ENCODE results near the gene RAB37. TPM values are rescaled to one million over a fixed set of nuclear protein-coding genes. Genes with fewer than 3 reads are reported as not detected.

The RAB37 gene
- polyA plus RNA-seq, 1 donor from 2014 or later: not detected

GRCh38 chr17:74699236-74699635 is 37.8 kb upstream of the RAB37 start:
- Histone ChIP-seq H3K27me3 (ENCODE audit: insufficient read depth, low read depth, low read length) (no peaks in the 10 kb centered on the region), H3F3A (ENCODE audit: insufficient read depth, low read length, poor library complexity, severe bottlenecking) (no peaks in the 10 kb centered on the region), H2AFZ (ENCODE audit: low read depth, low read length) (no peak overlapping the region), H4K20me1 (ENCODE audit: insufficient read depth) (no peaks in the 10 kb centered on the region), H3K9me2 (ENCODE audit: insufficient read depth, low read length) (no peaks in the 10 kb centered on the region), H3K9me3 (ENCODE audit: low read length) (no peaks in the 10 kb centered on the region), H3K9ac (ENCODE audit: low read length) (no peak overlapping the region), H3K4me2 (ENCODE audit: low read length) (no peak overlapping the region), H3K79me2 (replicated peaks; ENCODE audit: insufficient read depth, low read length) (no peaks in the 10 kb centered on the region), H3K36me3 (ENCODE audit: insufficient read depth, low read length) (no peaks in the 10 kb centered on the region), H3K4me3 (ENCODE audit: low read length) (no peak overlapping the region), H3K27ac (ENCODE audit: low read length) (no peak overlapping the region)
- TF ChIP-seq EP300 (conservative IDR thresholded peaks at IDR 0.05; ENCODE audit: poor library complexity, severe bottlenecking) (no peak), MXI1 (conservative IDR thresholded peaks at IDR 0.05; ENCODE audit: poor library complexity, severe bottlenecking) (no peak), POLR2AphosphoS5 (IDR thresholded peaks at IDR 0.05) (no peak), SMC3 (conservative IDR thresholded peaks at IDR 0.05; ENCODE audit: poor library complexity) (no peak), TAF1 (IDR thresholded peaks at IDR 0.05; ENCODE audit: low read depth) (no peak), RAD21 (conservative IDR thresholded peaks at IDR 0.05) (no peak), REST (IDR thresholded peaks at IDR 0.05; ENCODE audit: borderline replicate concordance) (no peak), EZH2 (IDR thresholded peaks at IDR 0.05; ENCODE audit: borderline replicate concordance, insufficient read depth, low read length, poor library complexity, severe bottlenecking) (no peak)
- TF ChIP-seq, protein P1, sequence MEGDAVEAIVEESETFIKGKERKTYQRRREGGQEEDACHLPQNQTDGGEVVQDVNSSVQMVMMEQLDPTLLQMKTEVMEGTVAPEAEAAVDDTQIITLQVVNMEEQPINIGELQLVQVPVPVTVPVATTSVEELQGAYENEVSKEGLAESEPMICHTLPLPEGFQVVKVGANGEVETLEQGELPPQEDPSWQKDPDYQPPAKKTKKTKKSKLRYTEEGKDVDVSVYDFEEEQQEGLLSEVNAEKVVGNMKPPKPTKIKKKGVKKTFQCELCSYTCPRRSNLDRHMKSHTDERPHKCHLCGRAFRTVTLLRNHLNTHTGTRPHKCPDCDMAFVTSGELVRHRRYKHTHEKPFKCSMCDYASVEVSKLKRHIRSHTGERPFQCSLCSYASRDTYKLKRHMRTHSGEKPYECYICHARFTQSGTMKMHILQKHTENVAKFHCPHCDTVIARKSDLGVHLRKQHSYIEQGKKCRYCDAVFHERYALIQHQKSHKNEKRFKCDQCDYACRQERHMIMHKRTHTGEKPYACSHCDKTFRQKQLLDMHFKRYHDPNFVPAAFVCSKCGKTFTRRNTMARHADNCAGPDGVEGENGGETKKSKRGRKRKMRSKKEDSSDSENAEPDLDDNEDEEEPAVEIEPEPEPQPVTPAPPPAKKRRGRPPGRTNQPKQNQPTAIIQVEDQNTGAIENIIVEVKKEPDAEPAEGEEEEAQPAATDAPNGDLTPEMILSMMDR (IDR thresholded peaks at IDR 0.05; ENCODE audit: poor library complexity, severe bottlenecking): no peak

GRCh38 chr17:74702116-74702871 is 34.8 kb upstream of the RAB37 start:
- Histone ChIP-seq H3K79me2 (replicated peaks; ENCODE audit: insufficient read depth, low read length) (no peaks in the 10 kb centered on the region), H4K20me1 (ENCODE audit: insufficient read depth) (no peaks in the 10 kb centered on the region), H3K4me2 (ENCODE audit: low read length) (no peak overlapping the region), H3K9me3 (ENCODE audit: low read length) (no peaks in the 10 kb centered on the region), H3K9ac (ENCODE audit: low read length) (no peak overlapping the region), H3K4me3 (ENCODE audit: low read length) (no peak overlapping the region), H3K27me3 (ENCODE audit: insufficient read depth, low read depth, low read length) (no peaks in the 10 kb centered on the region), H3K9me2 (ENCODE audit: insufficient read depth, low read length) (no peaks in the 10 kb centered on the region), H3F3A (ENCODE audit: insufficient read depth, low read length, poor library complexity, severe bottlenecking) (no peaks in the 10 kb centered on the region), H2AFZ (ENCODE audit: low read depth, low read length) (no peak overlapping the region), H3K36me3 (ENCODE audit: insufficient read depth, low read length) (no peaks in the 10 kb centered on the region), H3K27ac (ENCODE audit: low read length) (no peak overlapping the region)
- no peak for TF ChIP-seq EP300 (conservative IDR thresholded peaks at IDR 0.05; ENCODE audit: poor library complexity, severe bottlenecking)
- TF ChIP-seq MXI1 (conservative IDR thresholded peaks at IDR 0.05; ENCODE audit: poor library complexity, severe bottlenecking): no peak
- no peak for TF ChIP-seq REST (IDR thresholded peaks at IDR 0.05; ENCODE audit: borderline replicate concordance)
- no peak for TF ChIP-seq SMC3 (conservative IDR thresholded peaks at IDR 0.05; ENCODE audit: poor library complexity)
